Mesangial cell (primary cell): ENCODE measurements around the gene RIPPLY2. TPM values are rescaled to one million over a fixed set of nuclear protein-coding genes. Genes with fewer than 3 reads are reported as not detected.

Experiments used
- total RNA-seq: library from RNA; depleted of rRNA; stranded (reverse); fragments of >200 nt; gene quantifications from 2 replicates; pipeline ENCODE4 v1.2.3, GENCODE V29; 2015

The RIPPLY2 gene, protein sequence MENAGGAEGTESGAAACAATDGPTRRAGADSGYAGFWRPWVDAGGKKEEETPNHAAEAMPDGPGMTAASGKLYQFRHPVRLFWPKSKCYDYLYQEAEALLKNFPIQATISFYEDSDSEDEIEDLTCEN
- not detected in 2 replicates for total RNA-seq

DNA sequence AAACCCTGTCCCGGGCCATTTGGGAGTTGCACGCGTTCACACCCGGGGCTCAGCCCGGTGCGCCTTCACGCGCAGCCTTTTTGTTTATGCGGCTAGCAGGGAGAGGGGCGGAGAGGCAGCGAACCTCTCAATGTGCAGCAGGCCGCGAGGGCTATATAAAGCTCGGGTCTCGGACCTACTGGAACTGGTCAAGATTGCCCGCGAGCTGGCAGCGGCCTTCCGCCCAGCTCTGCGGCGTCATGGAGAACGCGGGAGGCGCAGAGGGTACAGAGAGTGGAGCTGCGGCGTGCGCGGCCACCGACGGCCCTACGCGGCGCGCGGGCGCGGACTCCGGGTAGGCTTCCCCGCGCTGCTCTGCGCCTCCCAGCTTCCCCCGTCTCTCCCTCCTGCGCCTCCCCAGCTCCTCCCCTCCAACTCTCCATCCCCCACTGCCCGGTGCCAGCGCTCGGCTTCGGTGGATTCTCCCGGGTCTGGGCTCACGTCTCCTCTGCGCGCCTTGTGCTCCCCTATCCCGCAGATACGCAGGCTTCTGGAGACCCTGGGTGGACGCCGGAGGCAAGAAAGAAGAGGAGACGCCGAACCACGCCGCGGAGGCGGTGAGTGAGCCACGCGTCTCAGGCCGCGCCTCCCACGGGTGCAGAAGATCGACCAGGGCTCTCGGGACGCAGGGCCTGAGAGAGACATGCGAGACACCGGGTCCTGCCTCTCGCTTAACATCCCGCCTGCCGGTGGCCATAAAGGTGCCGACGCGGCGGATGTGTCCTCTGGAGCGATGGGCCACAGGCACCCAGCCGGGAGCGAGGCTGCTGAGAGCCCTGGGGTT, at the start of gene RIPPLY2:
RIPPLY2 (plus strand) TSS at position 183 of the 823 bp plus-strand sequence; CDS start at position 240, 57 bp downstream.

DNA sequence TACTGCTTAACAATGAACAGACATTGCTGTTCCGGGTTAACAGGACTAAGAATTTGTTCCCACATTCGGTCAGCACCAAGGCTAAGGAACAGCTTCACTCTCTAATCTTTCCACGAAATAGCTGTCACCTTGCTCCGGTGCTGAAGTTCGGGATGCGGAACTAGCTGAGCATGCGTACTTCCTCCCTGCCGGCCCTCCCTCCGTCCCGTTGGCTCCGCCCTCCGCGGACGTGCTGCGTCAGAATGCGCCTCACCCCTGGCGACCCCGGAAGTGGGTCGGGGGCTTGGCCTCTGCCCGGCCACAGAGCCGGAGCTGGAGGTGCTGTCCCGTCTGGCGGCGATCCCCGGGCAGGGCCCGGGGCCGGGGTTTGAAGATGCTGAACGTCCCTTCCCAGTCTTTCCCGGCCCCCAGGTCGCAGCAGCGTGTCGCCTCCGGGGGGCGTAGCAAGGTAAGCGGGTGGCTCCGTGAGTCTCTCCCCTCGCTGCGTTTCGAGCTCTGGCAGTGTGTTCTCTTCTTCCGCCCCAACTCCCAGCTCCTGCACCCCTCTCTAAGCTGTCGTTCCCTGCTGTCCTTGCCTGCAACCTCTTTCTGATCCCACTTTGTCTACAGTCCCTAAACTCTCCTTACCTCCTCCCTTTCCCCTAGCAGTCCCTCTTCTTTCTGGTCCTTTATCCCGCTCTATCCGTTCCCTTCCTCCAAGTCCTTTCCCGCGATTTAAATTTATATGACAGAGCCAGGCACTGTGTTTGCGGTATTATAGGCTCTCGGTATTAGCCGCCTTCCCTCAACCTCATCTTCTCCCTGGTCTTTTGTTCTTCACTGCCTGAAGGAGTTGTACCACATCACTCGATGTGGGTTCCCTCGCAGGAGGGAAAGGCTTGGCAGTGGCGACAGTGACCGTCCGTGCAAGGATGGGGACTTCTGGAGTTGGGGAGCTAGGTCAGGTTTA, 6.5 kb downstream of the RIPPLY2 start, which contains the start of gene CYB5R4:
CYB5R4 (plus strand) TSS at position 280 of the 949 bp plus-strand sequence; CDS start at position 374, 94 bp downstream.

Other genes with a start within 250 kb of the RIPPLY2 start
- gene SNAP91, start 144.3 kb upstream of the RIPPLY2 start, total RNA-seq: 0.89 TPM in 1 of 2 replicates, not detected in the other
- 5.4 and 6.2 TPM in 2 replicates for gene CYB5R4, start 6.3 kb downstream of the RIPPLY2 start, total RNA-seq
- gene MRAP2, start 180.4 kb downstream of the RIPPLY2 start, total RNA-seq: under 0.01 and 0.13 TPM in 2 replicates